OCI-LY1 (cell line): ENCODE results near the gene AAK1.

Source experiments
- H2AFZ ChIP-seq: fragments of 200-600 bp; sonication (generic), shearing (Covaris generic); 2 replicates; pipeline ENCODE4 v1.6.0; 2014; ENCODE audit warnings: antibody characterized with exemption, mild to moderate bottlenecking, low read length
- H3F3A ChIP-seq: fragments of 200-600 bp; sonication (generic), shearing (Covaris generic); 2 replicates; pipeline ENCODE4 v1.6.0; 2014; ENCODE audit warnings: mild to moderate bottlenecking, antibody characterized with exemption, low read length, moderate library complexity; ENCODE audit not compliant: insufficient read depth
- H3K27ac ChIP-seq: fragments of 200-600 bp; sonication (generic); 2 replicates; pipeline ENCODE4 v1.5.1; 2014; ENCODE audit warnings: low read length, mixed run types, mild to moderate bottlenecking, low read depth; ENCODE audit not compliant: poor library complexity, severe bottlenecking
- H3K27me3 ChIP-seq: fragments of 200-600 bp; sonication (generic); 2 replicates; pipeline ENCODE4 v1.6.0; 2014; ENCODE audit warnings: antibody characterized with exemption, mild to moderate bottlenecking, low read length, moderate library complexity; ENCODE audit not compliant: insufficient read depth
- H3K36me3 ChIP-seq: fragments of 200-600 bp; sonication (generic); 2 replicates; pipeline ENCODE4 v1.6.1; 2014; ENCODE audit warnings: mild to moderate bottlenecking, antibody characterized with exemption, low read length, moderate library complexity, mixed read lengths; ENCODE audit not compliant: insufficient read depth
- H3K4me1 ChIP-seq: fragments of 200-600 bp; sonication (generic); 2 replicates; pipeline ENCODE4 v1.5.1; 2014; ENCODE audit warnings: mild to moderate bottlenecking, low read length, moderate library complexity; ENCODE audit not compliant: insufficient read depth, severe bottlenecking
- H3K4me2 ChIP-seq: fragments of 200-600 bp; sonication (generic), shearing (Covaris generic); 2 replicates; pipeline ENCODE4 v1.6.1; 2014; ENCODE audit warnings: low read length
- H3K4me3 ChIP-seq: fragments of 200-600 bp; sonication (generic); 2 replicates; pipeline ENCODE4 v1.5.1; 2014; ENCODE audit warnings: low read length, low read depth, mild to moderate bottlenecking, mixed read lengths; ENCODE audit not compliant: poor library complexity, severe bottlenecking
- H3K79me2 ChIP-seq: fragments of 200-600 bp; shearing (Covaris generic); 2 replicates; pipeline ENCODE4 v1.6.1; 2016; ENCODE audit warnings: mixed run types, low read length, mixed read lengths; ENCODE audit not compliant: insufficient read depth
- H3K9ac ChIP-seq: fragments of 200-600 bp; sonication (generic), shearing (Covaris generic); 2 replicates; pipeline ENCODE4 v1.6.1; 2014; ENCODE audit warnings: mild to moderate bottlenecking, low read length, mixed read lengths
- H3K9me2 ChIP-seq: fragments of 200-600 bp; sonication (generic), shearing (Covaris generic); 2 replicates; pipeline ENCODE4 v1.6.1; 2014; ENCODE audit warnings: low read depth, mild to moderate bottlenecking, low read length, mixed read lengths
- H3K9me3 ChIP-seq: fragments of 200-600 bp; shearing (Covaris generic); 2 replicates; pipeline ENCODE4 v1.6.1; 2014; ENCODE audit warnings: low read length, mixed read lengths
- H4K20me1 ChIP-seq: fragments of 200-600 bp; sonication (generic), shearing (Covaris generic); 2 replicates; pipeline ENCODE4 v1.6.0; 2016; ENCODE audit warnings: mild to moderate bottlenecking, low read length; ENCODE audit not compliant: insufficient read depth
- CTCF ChIP-seq: fragments of 200-600 bp; sonication (generic), shearing (Covaris generic); IDR thresholded peaks from 2 replicates; pipeline ENCODE4 v1.5.1; 2017; ENCODE audit warnings: mild to moderate bottlenecking, antibody characterized with exemption, low read length, moderate library complexity, mixed read lengths
- EZH2 ChIP-seq: fragments of 200-600 bp; sonication (generic), shearing (Covaris generic); IDR thresholded peaks from 2 replicates; pipeline ENCODE4 v1.8.0; 2017; ENCODE audit warnings: borderline replicate concordance, mixed run types, mild to moderate bottlenecking, antibody characterized with exemption, low read length, moderate library complexity, mixed read lengths

AAK1 gene

DNA sequence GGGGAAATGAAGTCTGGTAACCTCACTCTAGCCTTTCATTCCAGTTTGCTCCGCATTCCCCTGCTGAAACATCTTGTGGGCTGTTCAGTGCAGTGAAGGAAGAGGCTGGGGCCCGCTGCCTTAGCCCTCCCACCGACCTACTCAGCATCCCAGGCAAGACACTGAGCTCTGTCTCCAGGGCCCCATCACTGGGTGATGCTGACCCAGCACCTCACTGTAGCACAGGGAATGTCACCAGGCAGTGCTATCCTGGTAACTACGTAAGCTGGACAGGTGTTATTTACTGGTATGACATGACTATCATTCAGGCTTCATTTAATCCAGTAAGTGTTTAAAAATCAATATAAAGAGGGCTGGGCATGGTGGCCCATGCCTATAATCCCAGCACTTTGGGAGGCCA is 105.3 kb downstream of the AAK1 start:
- no peak overlapping the region for H3K27ac ChIP-seq
- H3F3A ChIP-seq, result no peaks in the 10 kb centered on the region
- no peaks in the 10 kb centered on the region for H3K27me3 ChIP-seq
- no peaks in the 10 kb centered on the region for H3K9me3 ChIP-seq
- H3K4me2 ChIP-seq, result no peak overlapping the region
- no peaks in the 10 kb centered on the region for H3K79me2 ChIP-seq
- no peak overlapping the region for H3K4me3 ChIP-seq
- no peak overlapping the region for H2AFZ ChIP-seq
- H3K9ac ChIP-seq, result no peak overlapping the region
- TF ChIP-seq EZH2, result no peak
- TF ChIP-seq CTCF, result no peak
- H3K36me3 ChIP-seq, result peaks cover 10% of the 10 kb centered on the region
- no peaks in the 10 kb centered on the region for H3K9me2 ChIP-seq
- no peaks in the 10 kb centered on the region for H4K20me1 ChIP-seq
- no peaks in the 10 kb centered on the region for H3K4me1 ChIP-seq

DNA sequence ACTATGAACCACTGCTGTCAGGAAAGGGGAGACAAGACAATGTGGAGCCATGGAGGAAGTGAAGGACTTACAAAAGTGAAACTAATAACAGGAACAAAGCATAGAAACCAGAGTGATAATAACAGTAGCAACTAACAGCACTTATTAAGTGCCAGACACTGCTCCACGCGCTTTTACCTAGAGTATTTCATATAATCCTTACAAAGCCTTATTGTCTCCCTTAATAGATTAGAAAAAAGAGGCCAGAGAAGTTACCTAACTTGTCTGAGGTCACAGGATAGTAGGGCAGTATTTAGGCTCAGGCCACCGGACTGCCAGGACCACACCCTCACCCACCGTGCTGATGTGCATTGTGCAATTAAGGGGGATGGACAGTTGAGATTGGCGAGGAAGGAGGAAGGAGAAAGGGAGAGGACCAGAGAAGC is 107.7 kb downstream of the AAK1 start:
- no peaks in the 10 kb centered on the region for H3K4me1 ChIP-seq
- H3K4me2 ChIP-seq, result no peak overlapping the region
- no peak overlapping the region for H3K27ac ChIP-seq
- TF ChIP-seq CTCF (no peak), EZH2 (no peak)
- no peaks in the 10 kb centered on the region for H3K9me2 ChIP-seq
- peaks cover 10% of the 10 kb centered on the region for H3K36me3 ChIP-seq
- H3K79me2 ChIP-seq, result no peaks in the 10 kb centered on the region
- no peaks in the 10 kb centered on the region; the same call in 1 of the 2 replicates for H3K9me3 ChIP-seq
- no peak overlapping the region for H3K9ac ChIP-seq
- no peak overlapping the region for H3K4me3 ChIP-seq
- H2AFZ ChIP-seq, result no peak overlapping the region
- no peaks in the 10 kb centered on the region for H3F3A ChIP-seq
- no peaks in the 10 kb centered on the region for H4K20me1 ChIP-seq
- no peaks in the 10 kb centered on the region for H3K27me3 ChIP-seq

- TF ChIP-seq CTCF (no peak), EZH2 (no peak)
- H3K4me2 ChIP-seq, result no peak overlapping the region
- no peak overlapping the region for H3K9ac ChIP-seq
- H2AFZ ChIP-seq, result no peak overlapping the region
- H4K20me1 ChIP-seq, result no peaks in the 10 kb centered on the region
- no peaks in the 10 kb centered on the region for H3K27me3 ChIP-seq
- H3K9me2 ChIP-seq, result no peaks in the 10 kb centered on the region
- H3K4me1 ChIP-seq, result no peaks in the 10 kb centered on the region
- no peaks in the 10 kb centered on the region for H3K36me3 ChIP-seq
- H3K27ac ChIP-seq, result no peak overlapping the region
- H3K9me3 ChIP-seq, result no peaks in the 10 kb centered on the region; the same call in 1 of the 2 replicates
- no peaks in the 10 kb centered on the region for H3K79me2 ChIP-seq
- no peaks in the 10 kb centered on the region for H3F3A ChIP-seq
- no peak overlapping the region for H3K4me3 ChIP-seq
Measured at GRCh38 chr2:69531186-69531585, 112.4 kb downstream of the AAK1 start.
